GM12878 (cell line): ENCODE results near the gene MEG3. TPM values are rescaled to one million over a fixed set of nuclear protein-coding genes. Genes with fewer than 3 reads are reported as not detected.

Experiments
- ATAC-seq: fragments of 200-7000 bp; cut with Tn5 transposase; 3 replicates; pipeline ENCODE4 v1.9.1; 2020; ENCODE audit warnings: mild to moderate bottlenecking, moderate library complexity
- BruUV-seq: library from RNA; stranded (reverse); fragments of 400-500 nt; replicated peaks from 2 replicates; lab custom pipeline; 2021; lab: Mats Ljungman, UMichigan
- CTCF ChIA-PET: fragments of 300-600 bp; sonication (Branson Sonifier 250); formaldehyde crosslinking; extraction: SDS; loops from one replicate; lab custom pipeline; 2021; ENCODE audit warnings: inconsistent platforms; lab: Yijun Ruan, JAX
- POLR2A ChIA-PET: fragments of 350-600 bp; formaldehyde crosslinking; extraction: SDS; loops from one replicate; lab custom pipeline; 2021; ENCODE audit warnings: inconsistent platforms; lab: Charles Lee
- RAD21 ChIA-PET: fragments of 300-600 bp; sonication (Branson Sonifier 250); formaldehyde crosslinking; loops from one replicate; lab custom pipeline; 2023; ENCODE audit warnings: antibody characterized with exemption; ENCODE audit not compliant: unreplicated experiment; lab: Charles Lee
- SMC1A ChIA-PET: fragments of 300-600 bp; sonication (Branson Sonifier 250); formaldehyde crosslinking; loops from one replicate; lab custom pipeline; 2023; ENCODE audit not compliant: unreplicated experiment, uncharacterized antibody; lab: Charles Lee
- DNase-seq: peaks from one replicate; pipeline ENCODE4 v3.0.0-alpha.2; 2011; ENCODE audit warnings: low read depth, low spot score
- FAIRE-seq: peaks from 3 replicates; lab custom pipeline; 2011; peaks lifted over from hg19 to GRCh38; lab: Jason Lieb, UNC
- H2AFZ ChIP-seq: 2 replicates; pipeline ENCODE4 v1.6.0; 2011; ENCODE audit warnings: low read depth, low read length, control low read depth; ENCODE audit not compliant: control insufficient read depth
- H3K27ac ChIP-seq: 2 replicates; pipeline ENCODE4 v1.5.1; 2011; ENCODE audit warnings: control low read depth; ENCODE audit not compliant: control insufficient read depth, insufficient read depth
- H3K27me3 ChIP-seq, 2 experiments: replicated peaks in 1 of 2; 2 replicates each; pipeline versions ENCODE4 v1.6.0 to v1.6.1; 2011; ENCODE audit warnings: low read length in 1 of 2; ENCODE audit not compliant: control insufficient read depth in 2 of 2, insufficient read depth in 2 of 2
- H3K36me3 ChIP-seq, 2 experiments: 2 replicates each; pipeline ENCODE4 v1.5.1; 2011; ENCODE audit warnings: low read length in 1 of 2; ENCODE audit not compliant: control insufficient read depth in 2 of 2, insufficient read depth in 2 of 2
- H3K4me1 ChIP-seq: 2 replicates; pipeline ENCODE4 v1.6.1; 2011; ENCODE audit warnings: mild to moderate bottlenecking, low read length, moderate library complexity, mixed read lengths; ENCODE audit not compliant: control insufficient read depth, insufficient read depth
- H3K4me2 ChIP-seq: 2 replicates; pipeline ENCODE4 v1.6.0; 2011; ENCODE audit warnings: control low read depth; ENCODE audit not compliant: control insufficient read depth, insufficient read depth
- H3K4me3 ChIP-seq: fragments of 200-600 bp; sonication (generic); 2 replicates; pipeline ENCODE4 v1.5.1; 2016
- H3K79me2 ChIP-seq: 2 replicates; pipeline ENCODE4 v1.6.0; 2011; ENCODE audit warnings: low read length; ENCODE audit not compliant: control insufficient read depth, insufficient read depth
- H3K9ac ChIP-seq: 2 replicates; pipeline ENCODE4 v1.8.0; 2011; ENCODE audit warnings: low read length, control low read depth, mixed read lengths; ENCODE audit not compliant: control insufficient read depth, insufficient read depth
- H3K9me3 ChIP-seq: replicated peaks from 3 replicates; pipeline ENCODE4 v1.5.1; 2011; ENCODE audit warnings: mild to moderate bottlenecking, low read length; ENCODE audit not compliant: control insufficient read depth, insufficient read depth
- H4K20me1 ChIP-seq: 2 replicates; pipeline ENCODE4 v1.6.0; 2011; ENCODE audit not compliant: control insufficient read depth, insufficient read depth
- BCL3 ChIP-seq: IDR thresholded peaks from 2 replicates; pipeline ENCODE4 v1.6.1; 2011; ENCODE audit warnings: borderline replicate concordance, low read depth, mild to moderate bottlenecking, moderate library complexity, low read length; ENCODE audit not compliant: insufficient read depth, poor library complexity, severe bottlenecking
- CBFB ChIP-seq: IDR thresholded peaks from 2 replicates; pipeline ENCODE4 v1.6.1; 2016; ENCODE audit warnings: antibody characterized with exemption, low read depth
- CREM ChIP-seq: IDR thresholded peaks from 2 replicates; pipeline ENCODE4 v1.6.1; 2014; ENCODE audit warnings: antibody characterized with exemption, low read depth
- HCFC1 ChIP-seq: fragments of 150-350 bp; IDR thresholded peaks from 2 replicates; pipeline ENCODE4 v1.6.1; 2014; ENCODE audit warnings: low read length
- HDAC2 ChIP-seq: fragments of 200-600 bp; sonication (generic); IDR thresholded peaks from 2 replicates; pipeline ENCODE4 v1.6.1; 2017
- JUNB ChIP-seq: IDR thresholded peaks from 2 replicates; pipeline ENCODE4 v1.6.1; 2016; ENCODE audit warnings: antibody characterized with exemption, mild to moderate bottlenecking
- RAD51 ChIP-seq: fragments of 450-650 bp; IDR thresholded peaks from 2 replicates; pipeline ENCODE4 v1.6.1; 2016; ENCODE audit warnings: moderate library complexity, mild to moderate bottlenecking, inconsistent platforms
- SMAD5 ChIP-seq: IDR thresholded peaks from 2 replicates; pipeline ENCODE4 v1.6.1; 2016; ENCODE audit warnings: antibody characterized with exemption, low read depth
- SREBF1 ChIP-seq: IDR thresholded peaks from 2 replicates; pipeline ENCODE4 v1.6.1; 2012; ENCODE audit warnings: mild to moderate bottlenecking, low read length
- TAF1 ChIP-seq: IDR thresholded peaks from 2 replicates; pipeline ENCODE4 v1.6.1; 2011; ENCODE audit warnings: mild to moderate bottlenecking, low read depth, low read length, borderline replicate concordance
- ZBTB4 ChIP-seq: fragments of 450-650 bp; formaldehyde crosslinking; IDR thresholded peaks from 2 replicates; pipeline ENCODE4 v1.4.0; 2022; ENCODE audit warnings: mild to moderate bottlenecking, moderate library complexity
- ZNF384 ChIP-seq: IDR thresholded peaks from 2 replicates; pipeline ENCODE4 v1.6.1; 2012; ENCODE audit warnings: low read depth, mild to moderate bottlenecking, low read length, improper control_type of control experiment, borderline replicate concordance
- ZZZ3 ChIP-seq: IDR thresholded peaks from 2 replicates; pipeline ENCODE4 v1.6.1; 2011; ENCODE audit warnings: low read depth; ENCODE audit not compliant: control insufficient read depth, insufficient read length
- WGBS: methylation state at CpG from one replicate; pipeline ENCODE4 v1.1.6; 2016; ENCODE audit warnings: low lambda C conversion rate; ENCODE audit not compliant: insufficient replicate concordance, insufficient coverage; ENCODE audit errors: missing lambda C conversion rate; 5-methylcytosine and 5-hydroxymethylcytosine counted together
- in situ Hi-C: fragments of 300-500 bp; cut with MboI; formaldehyde crosslinking; loops from 9 replicates; pipeline ENCODE4 v1.14.3; 2018; ENCODE audit warnings: mixed read lengths
- intact Hi-C: fragments of 100-400 bp; cut with micrococcal nuclease; formaldehyde crosslinking; loops from one replicate; pipeline ENCODE4 v1.14.2; 2022; ENCODE audit not compliant: unreplicated experiment
- polyA plus RNA-seq, 11 experiments: library from polyadenylated mRNA; depleted of rRNA in 4 of 11; unstranded in 6 of 11; stranded (reverse) in 5 of 11; fragments of >200 nt; fragmentation: Nextera tagmentation in 4 of 11; fragmentation: Illumina TruSeq in 1 of 11; extraction: Ambion mirVana in 4 of 11; extraction: Trizol in 1 of 11; gene quantifications; 1 replicate in 1 of 11; 2 replicates in 10 of 11; pipeline versions ENCODE4 v1.2.1 to v1.2.3, GENCODE V29; 2011 to 2016; ENCODE audit warnings: inconsistent platforms in 2 of 11, missing spikeins in 2 of 11, low read depth in 1 of 11
- total RNA-seq, 4 experiments: library from RNA; depleted of rRNA in 3 of 4; stranded (reverse); fragments of >200 nt in 3 of 4; fragmentation: Illumina TruSeq in 1 of 4; extraction: Trizol in 1 of 4; gene quantifications; 2 replicates each; pipeline versions ENCODE4 v1.2.1 to v1.2.3, GENCODE V29; 2013 to 2021

Gene MEG3
- total and polyA plus RNA-seq, 10 of the 15 experiments (the other 5 are each of a cell fraction or from before 2014, with no cell fraction given): 0.03 to 2.9 (median 0.95) TPM; not detected in 7

- ChIA-PET RAD21 (no interaction called here), POLR2A (no interaction called here), SMC1A (no interaction called here), CTCF (no interaction called here)
- H3K4me2 ChIP-seq: no peak overlapping the region
- H3K27ac ChIP-seq: no peak overlapping the region
- no peaks in the 10 kb centered on the region for H3K27me3 ChIP-seq
- ATAC-seq: no peak
- H3K36me3 ChIP-seq: no peaks in the 10 kb centered on the region
- no peaks in the 10 kb centered on the region; the same call in 2 of the 3 replicates for H3K9me3 ChIP-seq
- no peak overlapping the region for H3K9ac ChIP-seq
- in situ Hi-C loops: no loop called here
- TF ChIP-seq RAD51 (no peak), SMAD5 (no peak), BCL3 (no peak), HCFC1 (no peak), HDAC2 (no peak)
- intact Hi-C loops: no loop called here
- no peaks in the 10 kb centered on the region for H4K20me1 ChIP-seq
- no peak overlapping the region for H3K4me3 ChIP-seq
- BruUV-seq: no TSS peak
- no peak for FAIRE-seq
- H2AFZ ChIP-seq: no peak overlapping the region
- WGBS: 29% methylated on average over 9 of the region's 9 CpGs
- DNase-seq: no peak
- H3K4me1 ChIP-seq: no peaks in the 10 kb centered on the region
- H3K79me2 ChIP-seq: no peaks in the 10 kb centered on the region
Measured at GRCh38 chr14:100804558-100805309, 21.2 kb upstream of the MEG3 start.

GRCh38 chr14:100806386-100806785, 19.5 kb upstream of the MEG3 start:
- FAIRE-seq: no peak

More at GRCh38 chr14:100806386-100806785, 19.5 kb upstream of the MEG3 start:
- no peak overlapping the region for H3K4me3 ChIP-seq
- intact Hi-C loops: no loop called here
- H4K20me1 ChIP-seq: no peaks in the 10 kb centered on the region
- ChIA-PET CTCF (no interaction called here), POLR2A (no interaction called here), SMC1A (no interaction called here), RAD21 (no interaction called here)
- no peaks in the 10 kb centered on the region for H3K27me3 ChIP-seq
- in situ Hi-C loops: no loop called here
- H3K4me1 ChIP-seq: no peaks in the 10 kb centered on the region
- no peak overlapping the region for H2AFZ ChIP-seq
- H3K4me2 ChIP-seq: no peak overlapping the region
- no peak for ATAC-seq
- WGBS: 53% methylated on average over 9 of the region's 9 CpGs
- H3K9me3 ChIP-seq: peaks cover 2% of the 10 kb centered on the region; the same call in 1 of the 3 replicates
- no peak for TF ChIP-seq SMAD5
- TF ChIP-seq CBFB: no peak
- no peak for TF ChIP-seq ZZZ3
- TF ChIP-seq TAF1: no peak
- no peak for TF ChIP-seq ZBTB4 (CRISPR knock-in tag)
- no peak for TF ChIP-seq JUNB
- no peak for TF ChIP-seq CREM
- no peak for TF ChIP-seq ZNF384
- no peak for TF ChIP-seq SREBF1
- H3K36me3 ChIP-seq: no peaks in the 10 kb centered on the region
- DNase-seq: no peak
- H3K9ac ChIP-seq: no peak overlapping the region
- BruUV-seq: no TSS peak
- no peak overlapping the region for H3K27ac ChIP-seq
- no peaks in the 10 kb centered on the region for H3K79me2 ChIP-seq
